HEK293 (cell line): ENCODE measurements around the gene ZNF223.

Source experiments
- GLI2 ChIP-seq: fragments of 450-650 bp; formaldehyde crosslinking; IDR thresholded peaks from 2 replicates; pipeline ENCODE4; 2017; ENCODE audit warnings: missing biosample characterization, missing genetic modification characterization, low read depth, borderline replicate concordance
- IKZF3 ChIP-seq: fragments of 450-650 bp; IDR thresholded peaks from 2 replicates; pipeline ENCODE4 v1.5.0; 2018; ENCODE audit warnings: missing biosample characterization, mild to moderate bottlenecking, missing genetic modification characterization, moderate library complexity
- KLF16 ChIP-seq: fragments of 450-650 bp; formaldehyde crosslinking; IDR thresholded peaks from 2 replicates; pipeline ENCODE4 v1.5.1; 2017; ENCODE audit warnings: missing biosample characterization, missing genetic modification characterization
- PRDM1 ChIP-seq: fragments of 450-650 bp; formaldehyde crosslinking; IDR thresholded peaks from 2 replicates; pipeline ENCODE4; 2016; ENCODE audit warnings: missing biosample characterization, missing genetic modification characterization
- SCRT2 ChIP-seq: fragments of 450-650 bp; formaldehyde crosslinking; IDR thresholded peaks from 2 replicates; pipeline ENCODE4 v1.5.1; 2016; ENCODE audit warnings: missing biosample characterization, missing genetic modification characterization
- TCF7L2 ChIP-seq: IDR thresholded peaks from 2 replicates; pipeline ENCODE4 v1.6.1; 2011; ENCODE audit warnings: low read depth, mild to moderate bottlenecking, inconsistent platforms, low read length, moderate library complexity, borderline replicate concordance
- WT1 ChIP-seq: fragments of 450-650 bp; formaldehyde crosslinking; IDR thresholded peaks from 2 replicates; pipeline ENCODE4 v1.5.1; 2016; ENCODE audit warnings: missing biosample characterization, missing genetic modification characterization
- ZFP37 ChIP-seq: fragments of 450-650 bp; formaldehyde crosslinking; IDR thresholded peaks from 2 replicates; pipeline ENCODE4 v1.5.1; 2016; ENCODE audit warnings: missing biosample characterization, missing genetic modification characterization
- ZNF133 ChIP-seq: fragments of 450-650 bp; formaldehyde crosslinking; IDR thresholded peaks from 2 replicates; pipeline ENCODE4 v1.5.1; 2016; ENCODE audit warnings: missing biosample characterization, missing genetic modification characterization
- ZNF169 ChIP-seq: fragments of 450-650 bp; formaldehyde crosslinking; IDR thresholded peaks from 2 replicates; pipeline ENCODE4 v1.5.1; 2016; ENCODE audit warnings: missing biosample characterization, missing genetic modification characterization
- ZNF211 ChIP-seq: fragments of 450-650 bp; formaldehyde crosslinking; IDR thresholded peaks from 2 replicates; pipeline ENCODE4 v1.5.1; 2016; ENCODE audit warnings: low read depth, missing biosample characterization, missing genetic modification characterization
- ZNF223 ChIP-seq: fragments of 450-650 bp; formaldehyde crosslinking; IDR thresholded peaks from 2 replicates; pipeline ENCODE4 v1.5.1; 2016; ENCODE audit warnings: missing biosample characterization, missing genetic modification characterization
- ZNF302 ChIP-seq: fragments of 450-650 bp; formaldehyde crosslinking; IDR thresholded peaks from 2 replicates; pipeline ENCODE4 v1.5.1; 2016; ENCODE audit warnings: missing biosample characterization, missing genetic modification characterization, low read depth
- ZNF416 ChIP-seq: fragments of 450-650 bp; formaldehyde crosslinking; IDR thresholded peaks from 2 replicates; pipeline ENCODE4 v1.5.1; 2016; ENCODE audit warnings: missing biosample characterization, missing genetic modification characterization
- ZNF530 ChIP-seq: fragments of 450-650 bp; formaldehyde crosslinking; IDR thresholded peaks from 2 replicates; pipeline ENCODE4 v1.5.1; 2016; ENCODE audit warnings: low read depth, missing biosample characterization, missing genetic modification characterization
- ZNF544 ChIP-seq: fragments of 450-650 bp; formaldehyde crosslinking; IDR thresholded peaks from 2 replicates; pipeline ENCODE4 v1.5.0; 2017; ENCODE audit warnings: missing biosample characterization, missing genetic modification characterization
- ZNF610 ChIP-seq: fragments of 450-650 bp; formaldehyde crosslinking; IDR thresholded peaks from 2 replicates; pipeline ENCODE4 v1.5.1; 2016; ENCODE audit warnings: missing biosample characterization, missing genetic modification characterization, borderline replicate concordance
- ZNF626 ChIP-seq: fragments of 450-650 bp; sonication (Bioruptor Pico); formaldehyde crosslinking; IDR thresholded peaks from 2 replicates; pipeline ENCODE4 v1.5.1; 2018; ENCODE audit warnings: missing biosample characterization, missing genetic modification characterization, inconsistent platforms
- ZNF785 ChIP-seq: fragments of 450-650 bp; formaldehyde crosslinking; IDR thresholded peaks from 2 replicates; pipeline ENCODE4 v1.5.1; 2016; ENCODE audit warnings: missing biosample characterization, missing genetic modification characterization
- ZNF791 ChIP-seq: fragments of 450-650 bp; formaldehyde crosslinking; IDR thresholded peaks from 2 replicates; pipeline ENCODE4 v1.5.1; 2016; ENCODE audit warnings: missing biosample characterization, missing genetic modification characterization
- TF ChIP-seq, protein P1 (sequence below): fragments of 450-650 bp; formaldehyde crosslinking; IDR thresholded peaks from 2 replicates; pipeline ENCODE4 v1.5.1; 2016; ENCODE audit warnings: missing biosample characterization, missing genetic modification characterization
- TF ChIP-seq, protein P2 (sequence below): fragments of 450-650 bp; formaldehyde crosslinking; IDR thresholded peaks from 2 replicates; pipeline ENCODE4 v1.5.1; 2016; ENCODE audit warnings: missing biosample characterization, missing genetic modification characterization, low read depth
- TF ChIP-seq, protein P3 (sequence below): fragments of 450-650 bp; formaldehyde crosslinking; IDR thresholded peaks from 2 replicates; pipeline ENCODE4 v1.5.1; 2016; ENCODE audit warnings: missing biosample characterization, missing genetic modification characterization

ZNF223 gene

DNA sequence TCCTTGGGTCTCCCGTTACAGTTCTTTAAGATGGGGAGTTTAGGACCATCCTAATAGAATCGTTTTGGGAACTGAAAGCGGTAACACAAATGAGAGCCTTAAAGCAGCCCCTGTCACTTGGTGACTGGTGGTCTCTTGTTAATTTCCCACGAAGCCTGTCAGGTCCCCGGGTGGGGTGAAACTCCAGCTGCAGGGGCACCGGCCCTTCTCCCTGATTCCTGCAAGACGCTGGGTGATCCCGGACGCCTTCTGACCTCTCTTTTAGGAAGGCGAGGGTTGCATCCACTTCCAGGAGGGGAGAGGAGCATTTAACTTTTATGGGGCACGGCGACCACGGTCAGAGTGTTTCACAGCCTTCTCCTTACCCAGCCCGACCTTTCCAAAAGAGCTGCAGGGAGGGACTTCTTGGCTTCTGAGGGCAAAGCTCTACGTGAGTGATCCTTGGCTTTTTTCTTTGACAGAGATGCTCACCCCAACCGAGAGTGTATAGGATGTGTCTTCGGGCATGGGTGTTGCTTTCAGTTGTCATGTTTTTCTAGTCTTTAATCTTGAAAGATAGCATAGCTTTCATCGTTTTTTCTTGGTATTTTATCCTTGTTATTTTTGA lies 62.1 kb downstream of the ZNF223 start (continued):
- TF ChIP-seq, protein P1, sequence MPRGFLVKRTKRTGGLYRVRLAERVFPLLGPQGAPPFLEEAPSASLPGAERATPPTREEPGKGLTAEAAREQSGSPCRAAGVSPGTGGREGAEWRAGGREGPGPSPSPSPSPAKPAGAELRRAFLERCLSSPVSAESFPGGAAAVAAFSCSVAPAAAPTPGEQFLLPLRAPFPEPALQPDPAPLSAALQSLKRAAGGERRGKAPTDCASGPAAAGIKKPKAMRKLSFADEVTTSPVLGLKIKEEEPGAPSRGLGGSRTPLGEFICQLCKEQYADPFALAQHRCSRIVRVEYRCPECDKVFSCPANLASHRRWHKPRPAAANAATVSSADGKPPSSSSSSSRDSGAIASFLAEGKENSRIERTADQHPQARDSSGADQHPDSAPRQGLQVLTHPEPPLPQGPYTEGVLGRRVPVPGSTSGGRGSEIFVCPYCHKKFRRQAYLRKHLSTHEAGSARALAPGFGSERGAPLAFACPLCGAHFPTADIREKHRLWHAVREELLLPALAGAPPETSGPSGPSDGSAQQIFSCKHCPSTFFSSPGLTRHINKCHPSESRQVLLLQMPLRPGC (tag by site-specific recombination) = no peak
- TF ChIP-seq PRDM1 (tag by site-specific recombination) = 0 out of 2 replicates have a peak, but pooled peaks have one; percentile 4
- TF ChIP-seq WT1 (tag by site-specific recombination) = no peak
- TF ChIP-seq ZNF791 (tag by site-specific recombination) = no peak
- no peak for TF ChIP-seq ZNF530 (tag by site-specific recombination)
- TF ChIP-seq ZNF302 (tag by site-specific recombination) = no peak
- TF ChIP-seq ZNF544 (tag by site-specific recombination) = no peak
- no peak for TF ChIP-seq GLI2 (tag by site-specific recombination)
- TF ChIP-seq ZNF785 = no peak
- TF ChIP-seq ZNF169 (tag by site-specific recombination) = no peak
- no peak for TF ChIP-seq KLF16 (tag by site-specific recombination)
- TF ChIP-seq ZNF610 (tag by site-specific recombination) = no peak
- no peak for TF ChIP-seq ZNF211
- peak; percentile 67 for TF ChIP-seq IKZF3 (tag by site-specific recombination)
- TF ChIP-seq, protein P2, sequence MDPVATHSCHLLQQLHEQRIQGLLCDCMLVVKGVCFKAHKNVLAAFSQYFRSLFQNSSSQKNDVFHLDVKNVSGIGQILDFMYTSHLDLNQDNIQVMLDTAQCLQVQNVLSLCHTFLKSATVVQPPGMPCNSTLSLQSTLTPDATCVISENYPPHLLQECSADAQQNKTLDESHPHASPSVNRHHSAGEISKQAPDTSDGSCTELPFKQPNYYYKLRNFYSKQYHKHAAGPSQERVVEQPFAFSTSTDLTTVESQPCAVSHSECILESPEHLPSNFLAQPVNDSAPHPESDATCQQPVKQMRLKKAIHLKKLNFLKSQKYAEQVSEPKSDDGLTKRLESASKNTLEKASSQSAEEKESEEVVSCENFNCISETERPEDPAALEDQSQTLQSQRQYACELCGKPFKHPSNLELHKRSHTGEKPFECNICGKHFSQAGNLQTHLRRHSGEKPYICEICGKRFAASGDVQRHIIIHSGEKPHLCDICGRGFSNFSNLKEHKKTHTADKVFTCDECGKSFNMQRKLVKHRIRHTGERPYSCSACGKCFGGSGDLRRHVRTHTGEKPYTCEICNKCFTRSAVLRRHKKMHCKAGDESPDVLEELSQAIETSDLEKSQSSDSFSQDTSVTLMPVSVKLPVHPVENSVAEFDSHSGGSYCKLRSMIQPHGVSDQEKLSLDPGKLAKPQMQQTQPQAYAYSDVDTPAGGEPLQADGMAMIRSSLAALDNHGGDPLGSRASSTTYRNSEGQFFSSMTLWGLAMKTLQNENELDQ = no peak
- no peak for TF ChIP-seq ZNF133 (tag by site-specific recombination)
- TF ChIP-seq ZFP37 (tag by site-specific recombination) = no peak
- no peak for TF ChIP-seq TCF7L2
- TF ChIP-seq, protein P3, sequence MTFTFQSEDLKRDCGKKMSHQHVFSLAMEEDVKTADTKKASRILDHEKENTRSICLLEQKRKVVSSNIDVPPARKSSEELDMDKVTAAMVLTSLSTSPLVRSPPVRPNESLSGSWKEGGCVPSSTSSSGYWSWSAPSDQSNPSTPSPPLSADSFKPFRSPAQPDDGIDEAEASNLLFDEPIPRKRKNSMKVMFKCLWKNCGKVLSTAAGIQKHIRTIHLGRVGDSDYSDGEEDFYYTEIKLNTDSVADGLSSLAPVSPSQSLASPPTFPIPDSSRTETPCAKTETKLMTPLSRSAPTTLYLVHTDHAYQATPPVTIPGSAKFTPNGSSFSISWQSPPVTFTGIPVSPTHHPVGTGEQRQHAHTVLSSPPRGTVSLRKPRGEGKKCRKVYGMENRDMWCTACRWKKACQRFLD (tag by site-specific recombination) = no peak
- 0 out of 2 replicates have a peak, but pooled peaks have one; percentile 9 for TF ChIP-seq ZNF223
- TF ChIP-seq ZNF626 (tag by site-specific recombination) = no peak
- TF ChIP-seq SCRT2 (tag by site-specific recombination) = no peak
- no peak for TF ChIP-seq ZNF416 (tag by site-specific recombination)
